Renal cortical epithelial cell (primary cell): ENCODE data around the gene CACNA2D1. TPM values are rescaled to one million over a fixed set of nuclear protein-coding genes. Genes with fewer than 3 reads are reported as not detected.
A peak's percentile ranks its signal among the peaks of the same experiment; 100 is the strongest.

Source experiments
- DNase-seq: peaks from one replicate; pipeline ENCODE4 v3.0.0-alpha.2; 2011; ENCODE audit warnings: low read depth
- total RNA-seq: library from RNA; depleted of rRNA; stranded (reverse); fragments of >200 nt; gene quantifications from 2 replicates; pipeline ENCODE4 v1.2.3, GENCODE V29; 2014

CACNA2D1 gene
- total RNA-seq, 1 donor from 2014 or later, result 15.0 TPM

GRCh38 chr7:82114237-82114636 is 329.3 kb downstream of the CACNA2D1 start:
- DNase-seq, result no peak

- DNase-seq, result no peak
These were observed 333.3 kb downstream of the CACNA2D1 start for GRCh38 chr7:82110146-82110840.

GRCh38 chr7:82109288-82109687 is 334.3 kb downstream of the CACNA2D1 start:
- DNase-seq, result peak; percentile 29

- DNase-seq, result no peak
These were observed 337.4 kb downstream of the CACNA2D1 start for GRCh38 chr7:82106201-82106600.

- DNase-seq, result peak; percentile 61
These were observed 338.1 kb downstream of the CACNA2D1 start for GRCh38 chr7:82105463-82105862.

GRCh38 chr7:82098414-82098813 is 345.2 kb downstream of the CACNA2D1 start:
- no peak for DNase-seq

GRCh38 chr7:82091126-82091684 is 352.4 kb downstream of the CACNA2D1 start:
- no peak for DNase-seq

- no peak for DNase-seq
These were observed 356.5 kb downstream of the CACNA2D1 start for GRCh38 chr7:82087099-82087498.

- no peak for DNase-seq
These were observed 358.5 kb downstream of the CACNA2D1 start for GRCh38 chr7:82085116-82085515.

- DNase-seq, result no peak
These were observed 361.8 kb downstream of the CACNA2D1 start for GRCh38 chr7:82081644-82082224.

- DNase-seq, result peak; percentile 7
These were observed 363.2 kb downstream of the CACNA2D1 start for GRCh38 chr7:82080254-82080927.

GRCh38 chr7:82079527-82079926 is 364.1 kb downstream of the CACNA2D1 start:
- no peak for DNase-seq

GRCh38 chr7:82078807-82079206 is 364.8 kb downstream of the CACNA2D1 start:
- no peak for DNase-seq

- no peak for DNase-seq
These were observed 372.1 kb downstream of the CACNA2D1 start for GRCh38 chr7:82071468-82071867.

- DNase-seq, result no peak
These were observed 375.8 kb downstream of the CACNA2D1 start for GRCh38 chr7:82067628-82068264.

GRCh38 chr7:82057476-82057875 is 386.1 kb downstream of the CACNA2D1 start:
- DNase-seq, result peak; percentile 19

GRCh38 chr7:82056282-82056681 is 387.3 kb downstream of the CACNA2D1 start:
- DNase-seq, result no peak

GRCh38 chr7:82054544-82054943 is 389.0 kb downstream of the CACNA2D1 start:
- no peak for DNase-seq

- DNase-seq, result no peak
These were observed 390.0 kb downstream of the CACNA2D1 start for GRCh38 chr7:82053453-82054032.

GRCh38 chr7:82051601-82052000 is 392.0 kb downstream of the CACNA2D1 start:
- no peak for DNase-seq

GRCh38 chr7:82050792-82051191 is 392.8 kb downstream of the CACNA2D1 start:
- DNase-seq, result peak; percentile 10
